ENCODE data around the gene SYK.

GRCh38 chr9:90801973-90802322 lies 329 bp downstream of the SYK start:
- TF ChIP-seq POLR2A (IDR thresholded peaks at IDR 0.05; ENCODE audit: low read depth) (no peak), CTCF (IDR thresholded peaks at IDR 0.05) (no peak)
